ENCODE results near the gene XXYLT1. TPM values are rescaled to one million over a fixed set of nuclear protein-coding genes. Genes with fewer than 3 reads are reported as not detected.

The XXYLT1 gene
- total RNA-seq, 1 donor from 2014 or later = 41.1 TPM

DNA sequence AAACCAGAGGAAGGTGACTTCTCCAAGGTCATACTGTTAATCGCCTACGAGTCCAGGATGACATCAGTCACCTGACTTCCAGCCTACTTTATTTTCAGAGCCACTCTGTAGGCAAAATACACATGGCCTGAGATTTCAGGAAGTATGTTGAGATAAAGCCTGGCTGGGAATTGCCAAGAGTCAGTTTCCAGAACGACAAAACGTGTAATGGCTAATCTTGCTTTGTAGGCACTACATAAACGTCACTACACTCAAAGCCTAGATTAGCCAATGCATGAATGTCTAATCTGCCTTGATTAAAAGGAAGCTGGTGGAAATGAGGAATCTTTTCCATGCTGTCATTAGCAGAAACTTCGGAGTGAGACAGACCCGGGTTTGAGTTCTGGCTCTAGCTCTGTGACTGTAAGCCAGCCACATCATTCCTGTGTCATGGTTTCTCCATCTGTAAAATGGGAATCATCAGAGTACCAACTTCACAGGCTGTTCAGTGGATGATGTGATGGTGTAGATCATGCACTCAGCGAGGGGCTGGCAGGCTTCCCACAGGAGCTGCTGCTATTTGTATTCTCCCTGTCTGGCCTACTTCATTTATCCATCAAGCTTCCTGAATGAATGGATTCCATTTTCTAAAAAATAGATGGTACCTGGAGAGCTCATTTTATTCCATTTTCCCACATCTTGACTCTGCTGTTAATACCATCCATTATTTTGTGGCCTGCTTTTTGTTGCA is 241.9 kb downstream of the XXYLT1 start:
- no peak for DNase-seq (ENCODE audit: low read depth, low spot score)
- peaks cover 17% of the 10 kb centered on the region for H3K4me1 Mint-ChIP-seq
- H3K9me3 Mint-ChIP-seq = peaks cover 3% of the 10 kb centered on the region
- no peak overlapping the region for H3K27ac Mint-ChIP-seq (ENCODE audit: unreplicated experiment)
- TF ChIP-seq, protein P1, sequence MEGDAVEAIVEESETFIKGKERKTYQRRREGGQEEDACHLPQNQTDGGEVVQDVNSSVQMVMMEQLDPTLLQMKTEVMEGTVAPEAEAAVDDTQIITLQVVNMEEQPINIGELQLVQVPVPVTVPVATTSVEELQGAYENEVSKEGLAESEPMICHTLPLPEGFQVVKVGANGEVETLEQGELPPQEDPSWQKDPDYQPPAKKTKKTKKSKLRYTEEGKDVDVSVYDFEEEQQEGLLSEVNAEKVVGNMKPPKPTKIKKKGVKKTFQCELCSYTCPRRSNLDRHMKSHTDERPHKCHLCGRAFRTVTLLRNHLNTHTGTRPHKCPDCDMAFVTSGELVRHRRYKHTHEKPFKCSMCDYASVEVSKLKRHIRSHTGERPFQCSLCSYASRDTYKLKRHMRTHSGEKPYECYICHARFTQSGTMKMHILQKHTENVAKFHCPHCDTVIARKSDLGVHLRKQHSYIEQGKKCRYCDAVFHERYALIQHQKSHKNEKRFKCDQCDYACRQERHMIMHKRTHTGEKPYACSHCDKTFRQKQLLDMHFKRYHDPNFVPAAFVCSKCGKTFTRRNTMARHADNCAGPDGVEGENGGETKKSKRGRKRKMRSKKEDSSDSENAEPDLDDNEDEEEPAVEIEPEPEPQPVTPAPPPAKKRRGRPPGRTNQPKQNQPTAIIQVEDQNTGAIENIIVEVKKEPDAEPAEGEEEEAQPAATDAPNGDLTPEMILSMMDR (conservative IDR thresholded peaks at IDR 0.05) = no peak
- H3K36me3 Mint-ChIP-seq (ENCODE audit: low read depth) = no peaks in the 10 kb centered on the region
- no peaks in the 10 kb centered on the region for H3K27me3 Mint-ChIP-seq (ENCODE audit: low read depth)
- no peak overlapping the region for H3K4me3 Mint-ChIP-seq

DNA sequence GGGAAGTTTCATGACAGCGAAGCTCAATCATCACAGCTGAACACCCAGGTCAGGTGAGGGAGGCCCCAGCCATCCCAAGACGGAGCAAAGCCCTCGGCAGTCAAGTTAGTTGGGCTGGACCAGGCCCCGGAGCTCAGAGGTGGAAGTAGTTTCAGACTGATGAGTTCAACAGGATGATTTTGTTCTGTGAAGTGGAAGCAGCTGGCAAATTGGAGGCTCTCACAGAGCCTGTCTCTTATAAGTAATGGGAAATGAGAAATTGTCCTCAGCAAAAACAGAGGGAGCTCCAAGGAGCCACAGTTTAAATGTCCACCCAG is 245.1 kb downstream of the XXYLT1 start:
- TF ChIP-seq, protein P1 (conservative IDR thresholded peaks at IDR 0.05) = no peak
- H3K36me3 Mint-ChIP-seq (ENCODE audit: low read depth) = no peaks in the 10 kb centered on the region
- no peak overlapping the region for H3K27ac Mint-ChIP-seq (ENCODE audit: unreplicated experiment)
- no peak for DNase-seq (ENCODE audit: low read depth, low spot score)
- H3K27me3 Mint-ChIP-seq (ENCODE audit: low read depth) = no peaks in the 10 kb centered on the region
- H3K9me3 Mint-ChIP-seq = peaks cover 8% of the 10 kb centered on the region
- peaks cover 6% of the 10 kb centered on the region for H3K4me1 Mint-ChIP-seq
- H3K4me3 Mint-ChIP-seq = no peak overlapping the region

DNA sequence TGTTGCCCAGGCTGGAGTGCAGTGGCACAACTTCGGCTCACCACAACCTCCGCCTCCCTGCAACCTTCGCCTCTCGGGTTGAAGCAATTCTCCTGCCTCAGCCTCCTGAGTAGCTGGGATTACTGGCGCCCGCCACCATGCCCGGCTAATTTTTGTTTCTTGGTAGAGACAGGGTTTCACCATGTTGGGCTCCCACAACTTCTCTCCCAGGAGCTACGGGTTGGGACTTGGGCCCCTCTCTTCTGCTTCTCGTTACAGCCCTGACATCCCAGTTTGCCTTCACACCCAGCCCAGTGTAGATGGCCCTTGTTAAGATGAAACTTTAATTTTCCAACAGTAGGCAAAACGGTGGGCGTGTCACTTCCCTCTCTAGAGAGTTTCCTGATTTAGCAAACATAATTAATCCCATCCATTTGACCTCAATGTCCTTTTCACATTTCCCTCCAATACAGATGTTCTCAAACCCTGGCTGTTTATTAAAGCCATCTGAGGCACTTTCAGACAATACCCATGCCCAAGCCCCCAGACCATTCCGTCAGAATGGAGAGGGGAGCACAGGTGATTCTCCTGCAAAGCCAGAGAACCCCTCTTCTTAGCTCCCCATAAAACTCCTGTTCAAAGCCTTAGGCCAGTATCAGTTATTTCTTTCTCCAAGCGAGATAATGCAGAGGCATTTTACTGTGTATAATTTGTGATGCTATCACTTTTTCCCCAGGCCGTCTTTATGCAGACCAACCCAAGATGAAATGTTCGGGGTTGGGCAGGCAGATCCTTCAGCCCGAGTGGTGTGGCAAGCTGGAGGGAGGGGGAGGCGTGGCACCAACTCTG is 245.7 kb downstream of the XXYLT1 start:
- H3K9me3 Mint-ChIP-seq = peaks cover 8% of the 10 kb centered on the region
- H3K36me3 Mint-ChIP-seq (ENCODE audit: low read depth) = no peaks in the 10 kb centered on the region
- no peaks in the 10 kb centered on the region for H3K27me3 Mint-ChIP-seq (ENCODE audit: low read depth)
- no peak overlapping the region for H3K4me3 Mint-ChIP-seq
- TF ChIP-seq, protein P1 (conservative IDR thresholded peaks at IDR 0.05) = no peak
- no peak overlapping the region for H3K27ac Mint-ChIP-seq (ENCODE audit: unreplicated experiment)
- peaks cover 4% of the 10 kb centered on the region for H3K4me1 Mint-ChIP-seq
- no peak for DNase-seq (ENCODE audit: low read depth, low spot score)

DNA sequence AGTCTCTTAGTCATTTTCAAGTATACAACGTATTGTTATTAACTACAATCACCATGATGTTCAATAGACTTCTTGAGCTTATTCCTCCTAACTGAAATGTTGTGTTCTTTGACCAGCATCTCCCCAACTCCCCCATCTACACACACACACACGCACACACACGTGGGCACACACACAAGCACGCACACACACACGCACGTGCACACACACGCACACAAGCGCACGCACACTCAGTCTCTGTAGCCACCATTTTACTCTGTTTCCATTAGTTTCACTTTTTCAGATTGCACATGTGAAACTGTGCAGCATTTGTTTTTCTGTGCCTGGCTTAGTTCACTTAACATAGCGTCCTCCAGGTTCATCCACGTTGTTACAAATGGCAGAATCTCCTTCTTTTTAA is 247.0 kb downstream of the XXYLT1 start:
- Mint-ChIP-seq H3K4me1 (no peaks in the 10 kb centered on the region), H3K36me3 (ENCODE audit: low read depth) (no peaks in the 10 kb centered on the region), H3K27ac (ENCODE audit: unreplicated experiment) (no peak overlapping the region), H3K4me3 (no peak overlapping the region), H3K27me3 (ENCODE audit: low read depth) (peaks cover 8% of the 10 kb centered on the region), H3K9me3 (peaks cover 8% of the 10 kb centered on the region)
- TF ChIP-seq, protein P1 (conservative IDR thresholded peaks at IDR 0.05) = no peak
- no peak for DNase-seq (ENCODE audit: low read depth, low spot score)

DNA sequence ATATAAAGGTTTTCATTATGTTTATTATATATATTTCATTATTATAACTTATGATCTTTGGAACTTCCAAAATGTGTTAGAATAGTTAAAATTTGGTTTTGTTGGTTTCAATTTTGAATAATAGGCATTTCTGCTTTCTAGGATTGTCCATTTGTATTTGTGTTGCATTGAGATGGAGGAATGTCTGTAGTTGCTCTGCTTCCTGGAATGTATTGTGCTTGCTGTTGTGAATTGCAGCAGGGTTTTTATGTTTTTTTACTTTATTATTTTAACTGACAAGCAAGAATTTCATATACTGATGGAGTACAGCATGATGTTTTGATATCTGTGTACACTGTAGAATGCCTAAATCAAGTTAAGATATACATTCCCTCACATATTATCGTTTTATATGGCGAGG is 247.4 kb downstream of the XXYLT1 start:
- peaks cover 8% of the 10 kb centered on the region for H3K9me3 Mint-ChIP-seq
- no peaks in the 10 kb centered on the region for H3K36me3 Mint-ChIP-seq (ENCODE audit: low read depth)
- no peak overlapping the region for H3K27ac Mint-ChIP-seq (ENCODE audit: unreplicated experiment)
- no peak for DNase-seq (ENCODE audit: low read depth, low spot score)
- TF ChIP-seq, protein P1 (conservative IDR thresholded peaks at IDR 0.05) = no peak
- no peaks in the 10 kb centered on the region for H3K4me1 Mint-ChIP-seq
- no peak overlapping the region for H3K4me3 Mint-ChIP-seq
- peaks cover 8% of the 10 kb centered on the region for H3K27me3 Mint-ChIP-seq (ENCODE audit: low read depth)
